ENCODE measurements around the gene TRAK2. TPM values are rescaled to one million over a fixed set of nuclear protein-coding genes. Genes with fewer than 3 reads are reported as not detected.
"Not testable (repeated sequence)": the region's sequence is repeated elsewhere in the genome, so short reads cannot be mapped to it uniquely, and the experiment has no call there.

Gene TRAK2
- total RNA-seq, 2 experiments from 2014 or later: 23.5 to 26.0 TPM

- H3K4me1 Mint-ChIP-seq (ENCODE audit: low read depth): peaks cover 32% of the 10 kb centered on the region
- intact Hi-C loops (cut with micrococcal nuclease); POLR2A ChIA-PET; H3K4me3 Mint-ChIP-seq; H3K27me3 Mint-ChIP-seq; H3K27ac Mint-ChIP-seq; CTCF ChIA-PET; DNase-seq: not testable (repeated sequence)
- peaks cover 17% of the 10 kb centered on the region for H3K36me3 Mint-ChIP-seq
- H3K9me3 Mint-ChIP-seq: peaks cover 14% of the 10 kb centered on the region
Measured at GRCh38 chr2:201428366-201428765, 22.9 kb downstream of the TRAK2 start.

DNA sequence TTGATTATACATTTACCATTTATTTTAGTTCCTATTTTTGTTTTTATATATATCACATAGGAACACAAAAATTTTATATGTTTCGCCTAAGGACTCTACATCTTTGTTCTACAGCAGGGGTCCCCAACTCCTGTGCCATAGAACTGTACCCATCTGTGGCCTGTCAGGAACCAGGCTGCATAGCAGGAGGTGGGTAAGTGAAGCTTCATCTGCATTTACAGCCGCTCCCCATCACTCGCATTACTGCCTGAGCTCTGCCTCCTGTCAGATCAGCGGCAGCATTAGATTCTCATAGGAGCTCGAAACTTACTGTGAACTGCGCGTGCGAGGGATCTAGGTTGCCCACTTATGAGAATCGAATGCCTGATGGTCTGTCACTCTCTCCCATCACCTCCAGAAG, 25.3 kb downstream of the TRAK2 start:
- no peak overlapping the region for H3K27ac Mint-ChIP-seq
- POLR2A ChIA-PET: interaction anchor here (0.6 kb wide), 1 partner anchor 14 kb away, joined by 4 read pairs; no protein-coding TSS in a partner anchor
- no peak for DNase-seq
- intact Hi-C loops (cut with micrococcal nuclease): no loop called here
- peaks cover 14% of the 10 kb centered on the region for H3K9me3 Mint-ChIP-seq
- H3K27me3 Mint-ChIP-seq: no peaks in the 10 kb centered on the region
- H3K4me3 Mint-ChIP-seq: no peak overlapping the region
- CTCF ChIA-PET: interaction anchor here (0.7 to 1.4 kb wide), 2 partner anchors 8 to 125 kb away, joined by 3 read pairs; no protein-coding TSS in a partner anchor
- peaks cover 26% of the 10 kb centered on the region for H3K4me1 Mint-ChIP-seq (ENCODE audit: low read depth)
- peaks cover 11% of the 10 kb centered on the region for H3K36me3 Mint-ChIP-seq

DNA sequence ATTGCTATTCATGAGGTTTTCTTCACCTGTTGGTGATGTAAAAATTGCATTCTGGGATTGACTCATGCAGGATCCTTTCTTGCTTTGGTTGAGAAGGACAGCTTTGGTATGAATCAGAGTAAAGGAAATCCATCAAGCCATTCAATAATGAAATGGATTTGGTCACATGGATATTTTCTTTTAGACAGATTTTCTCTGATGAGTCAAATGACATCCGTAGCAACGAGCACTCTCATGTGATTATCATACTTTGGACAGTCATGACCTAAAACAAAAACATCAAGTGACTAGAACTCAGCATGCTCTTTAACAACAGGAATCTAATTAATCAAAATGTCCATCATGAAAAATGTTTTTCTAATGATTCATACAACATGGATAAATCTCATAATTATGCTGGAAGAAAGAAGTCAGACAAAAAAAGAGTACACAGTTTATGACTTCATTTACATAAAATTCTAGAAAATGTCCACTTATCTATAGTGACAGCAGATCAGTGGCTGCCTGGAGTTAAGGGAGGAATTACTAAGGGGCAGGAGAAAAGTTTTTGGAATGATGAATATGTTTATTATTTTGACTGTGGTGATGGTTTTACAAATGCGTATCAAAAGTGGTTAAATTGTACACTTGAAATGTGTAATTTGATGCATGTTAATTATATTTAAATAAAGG, 30.7 kb downstream of the TRAK2 start:
- Mint-ChIP-seq H3K4me1 (ENCODE audit: low read depth) (peaks cover 49% of the 10 kb centered on the region), H3K27me3 (no peaks in the 10 kb centered on the region), H3K4me3 (no peak overlapping the region), H3K9me3 (no peaks in the 10 kb centered on the region), H3K36me3 (peaks cover 2% of the 10 kb centered on the region), H3K27ac (peak overlapping the region; percentile 20)
- ChIA-PET POLR2A (interaction anchor here (0.6 to 1.0 kb wide), 2 partner anchors 31 to 186 kb away, joined by 5 to 8 read pairs; partner anchors contain the start of genes STRADB and TRAK2), CTCF (interaction anchor here (0.7 kb wide), 1 partner anchor 188 kb away, joined by 3 read pairs; no protein-coding TSS in a partner anchor)
- no peak for DNase-seq
- intact Hi-C loops (cut with micrococcal nuclease): loop anchor here (1.0 kb wide), 2 partner anchors 12 to 31 kb away; partner anchors contain the start of genes STRADB and TRAK2

- intact Hi-C loops (cut with micrococcal nuclease): loop anchor here (1.0 kb wide), 2 partner anchors 12 to 31 kb away; partner anchors contain the start of genes STRADB and TRAK2
- peaks cover 2% of the 10 kb centered on the region for H3K36me3 Mint-ChIP-seq
- H3K27ac Mint-ChIP-seq: peak overlapping the region; percentile 59
- ChIA-PET POLR2A (interaction anchor here (0.6 to 1.0 kb wide), 2 partner anchors 31 to 186 kb away, joined by 5 to 8 read pairs; partner anchors contain the start of genes STRADB and TRAK2), CTCF (interaction anchor here (0.7 to 0.9 kb wide), 2 partner anchors 157 to 188 kb away, joined by 3 read pairs; no protein-coding TSS in a partner anchor)
- no peak overlapping the region for H3K4me3 Mint-ChIP-seq
- no peak for DNase-seq
- no peaks in the 10 kb centered on the region for H3K27me3 Mint-ChIP-seq
- H3K9me3 Mint-ChIP-seq: no peaks in the 10 kb centered on the region
- peaks cover 49% of the 10 kb centered on the region for H3K4me1 Mint-ChIP-seq (ENCODE audit: low read depth)
Measured at GRCh38 chr2:201419986-201420385, 31.3 kb downstream of the TRAK2 start.

DNA sequence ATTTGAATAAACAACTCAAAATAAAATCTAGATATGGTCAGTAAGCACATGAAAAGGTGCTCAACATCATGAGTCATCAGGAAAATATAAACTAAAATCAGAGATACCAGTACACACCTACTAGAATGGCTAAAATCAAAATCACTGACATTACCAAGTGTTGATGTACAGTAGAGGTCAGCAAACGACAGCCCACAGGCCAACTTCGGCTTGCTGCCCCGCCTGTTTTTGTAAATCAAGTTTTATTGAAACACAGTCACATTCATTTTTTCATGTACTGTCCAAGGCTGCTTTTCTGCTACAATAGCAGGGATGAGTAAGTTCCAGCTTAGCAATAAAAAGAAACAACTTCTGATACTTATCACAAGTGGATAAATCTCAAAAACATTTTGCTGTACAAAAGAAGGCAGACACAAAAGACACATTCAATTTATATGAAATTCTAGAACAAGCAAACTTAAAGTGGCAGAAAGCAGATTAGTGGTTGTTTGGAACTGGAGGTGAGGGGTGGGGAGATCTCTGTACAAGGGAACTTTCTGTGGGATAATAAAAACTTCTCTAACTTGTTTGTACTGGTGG, 32.1 kb downstream of the TRAK2 start:
- peak; percentile 27 for DNase-seq
- POLR2A ChIA-PET: no interaction called here
- peak overlapping the region; percentile 61 for H3K27ac Mint-ChIP-seq

GRCh38 chr2:201415149-201415548, 36.1 kb downstream of the TRAK2 start:
- no peaks in the 10 kb centered on the region for H3K9me3 Mint-ChIP-seq
- no peak overlapping the region for H3K4me3 Mint-ChIP-seq
- peaks cover 35% of the 10 kb centered on the region for H3K4me1 Mint-ChIP-seq (ENCODE audit: low read depth)
- no peak for DNase-seq
- no peak overlapping the region for H3K27ac Mint-ChIP-seq
- peaks cover 7% of the 10 kb centered on the region for H3K36me3 Mint-ChIP-seq
- ChIA-PET POLR2A (interaction anchor here (1.5 kb wide), 1 partner anchor 36 kb away, joined by 5 read pairs; the partner anchor contains the start of genes STRADB and TRAK2), CTCF (interaction anchor here (1.6 kb wide), 1 partner anchor 37 kb away, joined by 7 read pairs; no protein-coding TSS in a partner anchor)
- intact Hi-C loops (cut with micrococcal nuclease): loop anchor here (2.0 kb wide), 3 partner anchors 18 to 156 kb away; no protein-coding TSS in a partner anchor
- no peaks in the 10 kb centered on the region for H3K27me3 Mint-ChIP-seq

More for the DNA sequence above, 32.1 kb downstream of the TRAK2 start:
- CTCF ChIA-PET: interaction anchor here (0.9 kb wide), 1 partner anchor 156 kb away, joined by 3 read pairs; no protein-coding TSS in a partner anchor
- peaks cover 2% of the 10 kb centered on the region for H3K36me3 Mint-ChIP-seq
- peaks cover 46% of the 10 kb centered on the region for H3K4me1 Mint-ChIP-seq (ENCODE audit: low read depth)
- H3K9me3 Mint-ChIP-seq: no peaks in the 10 kb centered on the region
- no peaks in the 10 kb centered on the region for H3K27me3 Mint-ChIP-seq
- intact Hi-C loops (cut with micrococcal nuclease): no loop called here
- H3K4me3 Mint-ChIP-seq: no peak overlapping the region

DNA sequence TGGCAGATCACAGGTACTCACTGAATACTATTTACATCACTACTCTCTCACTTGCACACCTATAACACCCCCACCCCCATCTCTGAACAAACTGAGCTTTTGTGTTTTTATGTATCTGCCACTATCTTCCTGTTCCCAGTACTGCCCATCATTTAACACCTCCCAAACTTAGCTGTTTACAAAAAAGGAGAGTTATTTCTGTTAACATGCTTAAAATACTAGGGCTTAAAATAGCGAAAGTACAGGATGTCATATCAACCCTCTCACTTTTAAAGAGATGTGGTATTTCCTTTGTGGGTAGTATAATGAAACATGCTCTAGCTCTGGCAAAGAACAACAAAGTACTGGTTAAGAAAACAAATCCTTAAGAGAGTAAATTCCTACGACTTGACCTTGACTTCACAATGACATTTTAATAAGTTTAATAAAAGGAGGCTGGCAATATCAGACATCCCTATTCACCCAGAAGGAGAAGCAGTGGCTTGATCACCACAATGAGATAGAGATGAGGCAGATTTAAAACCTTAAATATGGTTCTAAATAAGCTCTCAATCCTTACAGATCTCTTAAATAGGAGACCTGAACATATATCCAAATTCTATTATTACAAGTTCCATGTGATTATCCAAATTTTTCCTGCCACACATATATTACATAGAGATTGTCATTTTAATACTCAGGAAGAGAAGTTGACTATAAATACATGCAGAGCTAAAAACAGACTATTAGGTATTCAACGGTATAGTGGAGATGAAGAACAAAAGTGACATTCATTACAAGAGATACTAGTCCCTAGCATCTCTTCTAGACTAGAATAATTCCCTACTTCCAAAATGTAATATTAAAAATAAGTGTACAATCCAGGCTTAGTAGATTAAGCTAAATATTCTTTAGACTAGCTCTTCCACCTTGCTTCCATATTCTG, 36.9 kb downstream of the TRAK2 start:
- ChIA-PET CTCF (interaction anchor here (1.0 to 1.6 kb wide), 4 partner anchors 13 to 182 kb away, joined by 3 to 7 read pairs (median 4); no protein-coding TSS in a partner anchor), POLR2A (interaction anchor here (0.6 to 1.5 kb wide), 3 partner anchors 19 to 37 kb away, joined by 4 to 5 read pairs (median 5); partner anchors contain the start of genes STRADB and TRAK2)
- no peak overlapping the region for H3K27ac Mint-ChIP-seq
- H3K27me3 Mint-ChIP-seq: no peaks in the 10 kb centered on the region
- H3K4me1 Mint-ChIP-seq (ENCODE audit: low read depth): peaks cover 29% of the 10 kb centered on the region
- DNase-seq: no peak
- intact Hi-C loops (cut with micrococcal nuclease): loop anchor here (2.0 to 5.0 kb wide), 4 partner anchors 18 to 156 kb away; no protein-coding TSS in a partner anchor
- no peaks in the 10 kb centered on the region for H3K9me3 Mint-ChIP-seq
- no peak overlapping the region for H3K4me3 Mint-ChIP-seq
- peaks cover 7% of the 10 kb centered on the region for H3K36me3 Mint-ChIP-seq

- intact Hi-C loops (cut with micrococcal nuclease): loop anchor here (5.0 kb wide), 1 partner anchor 119 kb away; no protein-coding TSS in a partner anchor
- no peak for DNase-seq
- Mint-ChIP-seq H3K36me3 (peaks cover 5% of the 10 kb centered on the region), H3K27ac (no peak overlapping the region), H3K27me3 (no peaks in the 10 kb centered on the region), H3K4me3 (no peak overlapping the region), H3K9me3 (no peaks in the 10 kb centered on the region), H3K4me1 (ENCODE audit: low read depth) (peaks cover 21% of the 10 kb centered on the region)
- CTCF ChIA-PET: interaction anchor here (1.0 to 1.6 kb wide), 5 partner anchors 12 to 367 kb away, joined by 3 to 7 read pairs (median 4); partner anchors contain the start of gene ALS2
- POLR2A ChIA-PET: interaction anchor here (1.4 to 1.5 kb wide), 2 partner anchors 33 to 38 kb away, joined by 4 to 5 read pairs; partner anchors contain the start of genes STRADB and TRAK2
Measured at GRCh38 chr2:201413552-201413951, 37.7 kb downstream of the TRAK2 start.

DNA sequence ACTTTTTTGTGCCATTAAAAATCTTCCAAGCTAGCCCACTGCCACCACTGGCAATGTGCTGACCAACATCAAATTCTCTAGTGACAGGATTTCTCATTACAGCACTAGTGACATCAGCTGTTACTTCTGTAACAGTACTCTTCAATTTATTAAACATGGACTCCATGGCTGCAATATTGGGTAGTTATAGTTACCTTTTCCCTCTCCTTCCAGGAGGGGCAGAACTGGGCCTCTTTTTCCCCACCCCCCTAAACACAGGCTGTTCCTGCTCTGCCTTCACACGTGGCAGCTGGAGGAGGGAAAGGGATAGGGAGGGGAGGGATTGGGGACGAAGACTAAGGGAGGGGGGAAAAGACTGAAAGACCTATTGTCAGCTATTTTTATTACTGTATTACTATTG, 38.1 kb downstream of the TRAK2 start:
- Mint-ChIP-seq H3K4me3 (no peak overlapping the region), H3K27me3 (no peaks in the 10 kb centered on the region), H3K9me3 (no peaks in the 10 kb centered on the region), H3K27ac (no peak overlapping the region), H3K4me1 (ENCODE audit: low read depth) (peaks cover 19% of the 10 kb centered on the region), H3K36me3 (peaks cover 5% of the 10 kb centered on the region)
- intact Hi-C loops (cut with micrococcal nuclease): loop anchor here (5.0 kb wide), 1 partner anchor 119 kb away; no protein-coding TSS in a partner anchor
- DNase-seq: no peak
- POLR2A ChIA-PET: no interaction called here
- CTCF ChIA-PET: interaction anchor here (1.0 kb wide), 1 partner anchor 368 kb away, joined by 3 read pairs; the partner anchor contains the start of gene ALS2

DNA sequence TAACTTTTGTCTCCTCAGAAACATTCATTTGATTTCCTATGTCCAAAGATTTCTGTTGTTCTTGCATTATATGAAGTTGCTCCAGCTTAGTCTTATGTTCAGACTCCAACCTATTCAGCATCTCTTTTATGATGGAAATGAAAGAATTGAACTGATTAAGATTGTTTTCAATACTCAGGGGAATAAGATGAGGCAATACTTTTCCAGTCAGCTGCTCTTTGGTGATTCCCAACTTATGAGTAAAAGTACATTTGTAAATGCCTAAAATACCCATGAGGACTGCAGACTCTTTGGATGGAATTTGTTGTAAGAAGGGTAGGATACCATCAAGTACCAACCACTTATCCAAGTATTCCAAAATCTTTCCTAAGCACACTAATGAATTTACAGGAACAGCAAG, 39.8 kb downstream of the TRAK2 start:
- Mint-ChIP-seq H3K27me3 (no peaks in the 10 kb centered on the region), H3K4me1 (ENCODE audit: low read depth) (peaks cover 29% of the 10 kb centered on the region), H3K4me3 (no peak overlapping the region), H3K27ac (no peak overlapping the region), H3K9me3 (no peaks in the 10 kb centered on the region), H3K36me3 (peaks cover 9% of the 10 kb centered on the region)
- CTCF ChIA-PET: no interaction called here
- no peak for DNase-seq
- intact Hi-C loops (cut with micrococcal nuclease): loop anchor here (5.0 kb wide), 1 partner anchor 121 kb away; no protein-coding TSS in a partner anchor
- POLR2A ChIA-PET: no interaction called here

DNA sequence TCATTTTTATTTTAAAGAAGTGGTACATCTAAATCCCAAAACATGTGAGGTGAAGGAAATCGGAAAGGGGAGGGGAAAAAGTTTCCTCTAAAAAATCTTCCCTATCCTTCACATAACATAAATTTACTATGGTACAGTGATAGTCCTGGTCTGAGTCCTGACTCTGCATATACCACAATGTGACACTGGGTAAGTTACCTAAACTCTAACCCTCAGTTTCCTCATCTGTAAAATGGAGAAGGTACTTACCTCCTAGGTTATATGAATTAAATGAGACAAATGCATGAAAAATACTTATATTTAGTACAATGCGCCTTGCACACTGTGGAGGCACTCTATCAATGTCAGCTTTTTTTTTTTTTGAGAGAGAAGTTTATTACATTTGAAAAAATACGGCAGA, 42.3 kb downstream of the TRAK2 start:
- Mint-ChIP-seq H3K27ac (no peak overlapping the region), H3K27me3 (no peaks in the 10 kb centered on the region), H3K4me3 (no peak overlapping the region), H3K9me3 (no peaks in the 10 kb centered on the region), H3K4me1 (ENCODE audit: low read depth) (peaks cover 44% of the 10 kb centered on the region), H3K36me3 (peaks cover 9% of the 10 kb centered on the region)
- DNase-seq: no peak
- CTCF ChIA-PET: no interaction called here
- intact Hi-C loops (cut with micrococcal nuclease): no loop called here
- POLR2A ChIA-PET: no interaction called here

Measured in activated CD4-positive, alpha-beta memory T cell treated with anti-CD3 and anti-CD28 coated beads for 36 hours (primary cell).